Germinal center (tissue), 1 donor: Measurements from ENCODE around the gene JUNB.
A peak's percentile ranks its signal among the peaks of the same experiment; 100 is the strongest.

ENCODE experiments used
- DNase-seq: peaks from one replicate; pipeline ENCODE4 v3.0.0; 2012; ENCODE audit warnings: mixed read lengths, low spot score

Gene JUNB

GRCh38 chr19:12791345-12792050 is at the start of gene JUNB:
TSS of gene JUNB (plus strand) at chr19:12791486. CDS start at chr19:12791772, 286 bp downstream.
- peak; percentile 93 for DNase-seq

DNA sequence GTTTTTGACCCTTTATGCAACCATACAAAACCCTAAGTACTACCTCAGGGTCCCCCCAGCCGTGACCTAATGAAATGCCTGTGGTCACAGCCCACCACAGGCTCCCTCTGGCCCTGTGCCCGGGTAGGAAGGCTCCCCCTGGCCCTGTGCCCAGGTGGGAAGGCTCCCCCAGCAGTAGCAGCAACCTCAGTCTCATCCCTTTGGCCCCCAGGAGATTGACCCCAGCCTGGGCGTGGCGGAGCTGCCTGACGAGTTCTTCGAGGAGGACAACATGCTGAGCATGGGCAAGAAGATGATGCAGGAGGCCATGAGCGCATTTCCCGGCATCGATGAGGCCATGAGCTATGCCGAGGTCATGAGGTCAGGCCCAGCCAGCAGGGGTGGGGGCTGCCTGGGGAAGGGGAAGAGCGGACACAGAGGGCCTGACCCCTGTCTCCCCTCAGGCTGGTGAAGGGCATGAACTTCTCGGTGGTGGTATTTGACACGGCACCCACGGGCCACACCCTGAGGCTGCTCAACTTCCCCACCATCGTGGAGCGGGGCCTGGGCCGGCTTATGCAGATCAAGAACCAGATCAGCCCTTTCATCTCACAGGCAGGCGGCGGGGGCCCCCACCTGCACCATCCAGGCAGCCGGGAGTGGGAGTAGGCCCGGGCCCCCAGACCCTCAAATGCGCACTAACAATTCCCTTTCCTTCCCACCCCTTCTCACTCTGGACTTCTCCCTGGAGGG is 46.0 kb upstream of the JUNB start:
- no peak for DNase-seq

GRCh38 chr19:12748489-12748888 is 42.8 kb upstream of the JUNB start:
- DNase-seq = no peak

DNA sequence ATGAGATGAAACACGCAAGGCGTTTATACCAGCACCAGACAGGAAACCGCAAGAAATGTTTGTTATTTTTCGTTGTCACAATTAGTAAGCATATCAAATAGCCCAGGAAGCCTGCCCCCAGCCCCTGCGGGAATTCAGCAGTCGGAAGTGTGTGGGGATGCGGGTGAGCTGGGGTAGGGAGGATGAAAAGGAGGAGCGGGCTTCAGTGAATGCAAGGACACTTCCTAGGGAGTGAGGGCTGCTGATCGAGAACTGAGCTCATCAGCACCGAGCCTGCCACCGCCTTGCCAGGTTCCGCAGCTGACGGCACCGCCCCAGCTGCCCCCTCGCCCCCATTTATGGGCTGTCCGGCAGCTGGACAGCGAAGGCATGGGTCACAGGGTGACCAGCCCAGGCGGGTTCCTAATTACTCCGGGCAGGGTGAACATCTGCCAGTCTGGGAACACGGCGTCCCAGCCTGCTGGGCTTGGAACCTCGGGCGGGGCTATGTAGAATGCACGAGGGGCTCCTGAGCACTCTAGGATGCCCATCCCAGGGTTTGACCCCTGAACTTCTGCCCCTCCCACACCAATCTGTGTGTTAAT is 41.3 kb upstream of the JUNB start:
- no peak for DNase-seq

DNA sequence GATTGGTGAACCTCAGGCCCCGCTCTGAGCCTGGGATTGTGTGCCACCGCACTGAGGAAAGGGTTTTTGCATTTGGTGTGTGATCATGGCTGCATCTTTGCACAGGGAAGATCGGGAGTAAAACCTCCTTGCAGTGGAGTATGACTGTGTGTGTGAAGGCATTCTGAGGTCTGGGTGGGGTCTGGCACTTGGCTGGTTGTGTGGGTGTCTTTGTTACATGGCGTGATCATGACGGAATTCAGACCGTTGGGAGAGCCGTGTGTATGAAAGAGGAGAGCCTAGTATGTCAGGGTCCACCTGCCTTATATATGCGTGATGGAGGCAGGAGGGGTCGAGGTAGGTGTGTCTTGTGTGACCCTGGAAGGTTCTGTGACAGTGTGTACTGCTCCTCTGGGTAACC is 40.4 kb upstream of the JUNB start:
- no peak for DNase-seq

DNA sequence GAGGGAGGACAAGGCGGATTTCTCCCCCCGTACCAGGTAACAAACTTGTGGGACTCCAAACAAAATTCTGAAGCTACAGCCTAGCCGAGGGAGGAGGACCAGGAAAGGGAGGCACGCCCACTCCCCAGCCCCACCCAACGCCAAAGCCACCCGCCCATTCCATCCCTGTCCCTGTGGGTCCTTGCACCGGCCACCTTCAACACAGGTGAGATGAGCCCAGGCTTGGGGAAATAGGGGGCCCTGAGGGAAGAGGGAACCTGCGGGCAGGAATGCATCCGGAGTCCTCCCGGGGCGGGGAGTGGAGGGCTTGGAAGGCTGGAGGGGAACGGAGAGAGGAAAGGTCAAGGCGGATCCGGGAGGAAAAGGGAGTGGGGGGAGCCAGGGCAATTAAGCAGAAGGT is 39.7 kb upstream of the JUNB start, which contains the start of gene BEST2:
BEST2 (plus strand) TSS at position 157 of the 400 bp plus-strand sequence. CDS start 802 bp downstream, outside the sequence.
- DNase-seq = no peak

DNA sequence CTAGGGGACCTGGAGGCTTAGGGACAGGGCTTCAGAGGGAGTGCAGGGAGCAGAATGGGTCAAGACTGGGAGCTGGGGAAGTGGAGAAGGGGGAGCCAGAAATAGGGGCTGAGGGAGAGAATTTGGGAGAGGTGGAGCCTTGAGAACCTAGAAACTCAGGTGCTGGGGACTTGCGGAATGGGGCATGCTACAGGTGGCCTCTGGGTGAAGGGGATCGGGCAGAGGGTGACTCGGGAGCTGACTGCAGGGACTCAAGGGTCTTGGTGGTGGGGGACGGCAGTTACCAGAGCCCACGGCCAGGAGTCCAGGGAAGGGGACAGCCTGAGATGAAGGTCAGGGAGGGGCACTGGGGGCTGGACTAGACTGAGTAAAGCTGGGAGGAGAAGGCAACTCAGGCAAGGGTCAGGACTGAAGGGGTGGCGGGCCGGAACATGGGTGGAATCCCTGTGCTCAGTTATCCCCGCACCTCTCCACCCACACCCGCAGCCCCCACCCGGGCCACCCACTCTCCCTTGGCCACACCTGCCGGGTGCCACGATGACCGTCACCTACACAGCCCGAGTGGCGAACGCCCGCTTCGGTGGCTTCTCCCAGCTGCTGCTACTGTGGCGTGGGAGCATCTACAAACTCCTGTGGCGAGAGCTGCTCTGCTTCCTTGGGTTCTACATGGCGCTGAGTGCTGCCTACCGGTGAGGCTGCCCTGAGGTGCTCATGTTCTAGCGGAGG is 39.1 kb upstream of the JUNB start:
- DNase-seq = no peak

- no peak for DNase-seq
Observed at GRCh38 chr19:12754465-12755196, 36.7 kb upstream of the JUNB start.

DNA sequence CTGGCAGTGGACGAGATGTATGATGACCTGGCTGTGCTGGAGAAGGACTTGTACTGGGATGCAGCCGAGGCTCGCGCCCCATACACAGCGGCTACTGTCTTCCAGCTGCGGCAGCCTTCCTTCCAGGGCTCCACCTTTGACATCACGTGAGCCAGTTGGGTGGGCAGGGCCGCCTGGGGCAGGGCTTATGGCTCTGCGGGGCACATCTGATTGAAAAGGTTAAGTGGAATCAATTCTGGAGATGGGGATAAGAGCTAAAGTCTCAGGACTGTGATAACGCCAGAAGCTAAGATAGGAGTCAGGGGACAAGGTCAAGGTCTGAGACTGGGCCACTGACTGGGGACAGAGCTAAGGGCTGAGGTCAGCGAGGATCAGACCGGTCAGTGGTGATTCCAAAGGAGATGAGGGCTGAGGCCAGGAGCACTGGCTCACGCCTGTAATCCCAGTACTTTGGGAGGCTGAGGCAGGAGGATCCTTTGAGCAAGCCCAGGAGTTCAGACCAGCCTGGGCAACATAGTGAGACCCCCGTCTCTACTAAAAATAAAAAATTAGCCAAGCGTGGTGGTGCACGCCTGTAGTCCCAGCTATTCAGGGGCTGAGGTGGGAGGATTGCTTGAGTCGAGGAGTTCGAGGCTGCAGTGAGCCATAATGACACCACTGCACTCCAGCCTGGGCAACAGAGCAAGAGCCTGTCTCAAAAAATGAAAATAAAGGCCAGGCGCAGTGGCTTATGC is 35.0 kb upstream of the JUNB start:
- no peak for DNase-seq

- DNase-seq = peak; percentile 81
Observed at GRCh38 chr19:12757544-12758274, 33.6 kb upstream of the JUNB start.

DNA sequence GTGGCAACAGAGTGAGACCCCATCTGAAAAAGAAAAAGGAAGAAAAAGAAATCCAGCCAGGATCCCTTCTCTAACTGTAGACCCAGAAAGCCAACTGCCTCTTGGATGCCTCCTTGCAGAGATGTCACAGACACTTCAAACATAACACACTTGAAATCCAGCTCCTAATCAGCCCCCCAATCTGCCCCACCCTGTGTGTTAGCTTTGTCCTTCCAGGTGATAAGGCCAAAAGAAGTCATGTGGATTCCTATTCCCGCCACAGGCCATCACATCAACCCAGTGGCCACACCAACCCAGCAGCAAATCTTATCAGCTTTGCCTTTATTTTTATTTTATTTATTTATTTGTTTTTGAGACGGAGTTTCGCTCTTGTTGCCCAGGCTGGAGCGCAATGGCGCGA is 31.6 kb upstream of the JUNB start:
- DNase-seq = no peak

- no peak for DNase-seq
Observed at GRCh38 chr19:12763100-12763499, 28.2 kb upstream of the JUNB start.

DNA sequence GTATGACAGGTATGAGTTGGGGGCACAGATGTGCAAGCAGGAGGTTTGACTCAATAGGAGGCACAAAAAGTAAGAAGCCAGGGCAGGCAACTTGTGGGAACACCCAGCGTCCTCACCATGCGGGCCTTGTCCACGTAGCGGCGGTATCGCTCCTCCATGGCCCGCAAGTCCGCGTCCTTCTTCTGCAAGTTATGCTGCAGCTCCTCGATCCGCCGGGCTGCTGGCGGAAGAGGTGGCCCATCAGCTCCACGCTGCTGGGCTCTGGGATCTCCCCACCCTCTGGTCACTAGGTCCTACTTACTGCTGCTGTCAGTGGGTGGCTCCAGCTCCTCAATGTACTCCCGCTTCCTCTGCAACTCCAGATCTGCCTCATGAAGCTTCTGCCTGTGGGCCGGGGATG is 26.6 kb upstream of the JUNB start:
- no peak for DNase-seq

- DNase-seq = peak; percentile 69
Observed at GRCh38 chr19:12766051-12766521, 25.2 kb upstream of the JUNB start.

- no peak for DNase-seq
Observed at GRCh38 chr19:12767150-12767549, 24.1 kb upstream of the JUNB start.

DNA sequence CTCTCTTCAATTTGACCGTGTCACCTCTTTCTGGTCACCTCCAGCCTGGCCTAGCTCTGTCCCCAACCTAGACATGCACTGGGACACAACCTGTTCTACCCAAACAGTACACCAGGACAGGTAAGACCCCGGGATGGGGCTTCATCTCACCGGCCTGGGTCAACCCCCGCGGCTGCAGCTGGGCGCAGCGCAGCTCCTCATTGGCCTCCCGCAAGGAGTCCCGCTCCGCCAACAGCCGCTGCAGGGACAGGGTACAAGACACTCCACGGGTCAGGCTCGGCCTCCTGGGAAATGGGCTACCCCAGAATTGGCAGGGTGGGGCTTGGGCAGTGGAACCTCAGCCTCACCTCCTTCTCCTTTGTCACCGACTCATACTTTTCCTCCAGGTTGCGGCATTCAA is 23.6 kb upstream of the JUNB start:
- no peak for DNase-seq

DNA sequence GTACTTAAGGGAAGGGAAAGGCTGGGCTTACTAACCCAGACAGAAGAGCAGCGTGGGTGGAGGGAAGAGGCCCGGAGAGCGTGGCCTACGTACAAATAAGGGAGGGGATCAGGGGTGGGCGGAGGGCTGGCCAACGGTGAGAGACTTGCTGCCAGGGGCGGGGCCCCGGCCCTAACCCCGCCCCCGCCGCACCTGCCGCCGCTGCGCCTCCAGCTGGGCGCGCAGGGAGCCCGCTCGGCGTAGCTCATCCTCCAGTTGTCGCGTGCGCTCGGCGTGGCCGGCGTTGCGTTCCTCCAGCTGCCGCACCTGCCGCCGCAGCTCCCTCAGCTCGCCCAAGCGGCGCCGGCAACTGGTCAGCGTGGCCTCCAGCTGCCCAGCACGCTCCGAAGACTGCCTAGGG is 21.6 kb upstream of the JUNB start:
- DNase-seq = peak; percentile 86

DNA sequence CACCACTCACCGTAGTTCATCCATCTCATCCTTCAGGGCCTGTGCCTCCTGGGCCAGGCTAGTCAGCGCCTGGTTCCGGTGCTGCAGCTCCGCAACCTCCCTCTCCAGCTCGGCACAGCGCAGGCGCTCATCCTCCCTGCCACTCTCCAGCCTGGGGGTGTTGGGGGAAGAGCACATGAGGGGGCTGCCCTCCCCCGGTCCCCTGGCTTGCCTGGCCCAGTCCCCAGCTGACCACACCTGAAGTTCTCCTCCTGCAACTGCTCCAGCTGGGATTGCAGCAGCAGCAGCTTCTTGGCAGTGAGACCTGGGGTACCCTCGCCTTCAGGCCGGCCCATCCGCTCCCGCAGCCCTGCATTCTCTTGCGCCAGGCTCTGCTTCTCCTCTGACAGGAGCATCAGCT is 20.4 kb upstream of the JUNB start:
- no peak for DNase-seq

DNA sequence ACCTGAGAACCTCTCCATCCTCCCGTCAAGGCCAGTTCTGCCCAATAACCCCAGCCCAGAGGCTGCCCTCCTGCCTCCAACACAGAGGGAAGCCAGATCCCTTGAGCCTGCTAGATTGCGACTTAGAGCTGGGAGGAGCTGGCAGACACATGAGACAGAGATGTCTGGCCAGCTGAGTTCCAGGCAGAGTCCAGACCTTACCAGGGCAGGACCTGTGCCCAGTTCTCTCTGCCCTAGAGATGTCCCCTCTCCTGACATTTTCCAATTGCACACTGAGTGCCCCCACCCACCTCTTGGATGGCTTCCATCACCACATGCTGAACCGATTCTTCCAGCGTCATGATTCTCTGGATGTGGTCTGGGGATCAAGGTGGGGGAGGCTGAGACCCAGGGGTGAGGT is 19.0 kb upstream of the JUNB start:
- DNase-seq = no peak

DNA sequence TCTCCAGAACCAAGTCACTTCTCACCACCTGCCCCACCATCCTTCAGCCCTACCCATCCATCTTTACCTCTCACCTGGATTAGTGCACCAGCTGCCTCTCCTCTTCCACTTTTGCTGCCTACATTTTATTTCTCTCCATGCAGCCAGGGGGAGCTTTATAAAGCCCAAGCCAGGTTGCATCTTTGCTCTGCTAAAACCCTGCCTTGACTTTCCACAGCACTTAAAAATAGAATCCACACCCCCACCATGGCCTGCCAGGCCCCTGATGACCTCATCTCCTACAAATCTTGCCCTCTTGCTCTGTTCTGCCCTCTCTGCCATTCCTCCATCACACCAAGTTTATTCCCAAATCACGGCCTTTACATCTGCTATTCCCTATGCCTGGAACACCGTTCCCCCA is 17.7 kb upstream of the JUNB start:
- DNase-seq = no peak
